ENCODE measurements around the gene TMEM131.

DNA sequence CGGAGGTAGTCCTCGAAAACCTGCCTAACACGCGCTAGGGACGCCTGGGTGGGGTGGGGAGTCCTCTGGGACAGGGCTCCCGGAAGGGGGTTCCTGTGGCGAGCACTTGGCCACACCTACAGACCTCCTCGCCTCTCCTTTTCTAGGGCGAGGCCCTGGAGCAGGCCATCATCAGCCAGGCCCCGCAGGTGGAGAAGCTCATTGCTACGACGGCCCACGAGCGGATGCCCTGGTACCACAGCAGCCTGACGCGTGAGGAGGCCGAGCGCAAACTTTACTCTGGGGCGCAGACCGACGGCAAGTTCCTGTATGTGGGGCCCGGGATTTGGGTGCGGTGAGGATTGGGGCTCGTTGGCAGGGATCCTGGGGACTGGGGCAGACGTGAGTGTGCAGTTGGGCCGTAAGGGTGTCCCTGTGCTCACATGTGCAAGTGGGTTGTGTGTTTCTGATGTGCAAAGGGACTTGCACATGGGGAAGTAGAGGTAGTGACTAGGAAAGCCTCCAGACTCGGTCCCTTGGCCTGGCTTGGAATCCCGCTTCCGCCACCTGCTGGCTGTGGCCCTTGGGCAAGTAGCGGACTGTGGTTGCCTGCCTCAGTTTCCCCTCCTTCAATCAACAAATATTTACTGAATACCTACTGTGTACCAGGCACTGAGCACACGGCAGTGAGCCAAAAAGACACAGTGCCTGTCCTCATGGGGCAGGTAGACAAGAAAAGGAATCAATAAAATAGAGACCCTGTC is 270.6 kb downstream of the TMEM131 start:
- TF ChIP-seq, protein P1, sequence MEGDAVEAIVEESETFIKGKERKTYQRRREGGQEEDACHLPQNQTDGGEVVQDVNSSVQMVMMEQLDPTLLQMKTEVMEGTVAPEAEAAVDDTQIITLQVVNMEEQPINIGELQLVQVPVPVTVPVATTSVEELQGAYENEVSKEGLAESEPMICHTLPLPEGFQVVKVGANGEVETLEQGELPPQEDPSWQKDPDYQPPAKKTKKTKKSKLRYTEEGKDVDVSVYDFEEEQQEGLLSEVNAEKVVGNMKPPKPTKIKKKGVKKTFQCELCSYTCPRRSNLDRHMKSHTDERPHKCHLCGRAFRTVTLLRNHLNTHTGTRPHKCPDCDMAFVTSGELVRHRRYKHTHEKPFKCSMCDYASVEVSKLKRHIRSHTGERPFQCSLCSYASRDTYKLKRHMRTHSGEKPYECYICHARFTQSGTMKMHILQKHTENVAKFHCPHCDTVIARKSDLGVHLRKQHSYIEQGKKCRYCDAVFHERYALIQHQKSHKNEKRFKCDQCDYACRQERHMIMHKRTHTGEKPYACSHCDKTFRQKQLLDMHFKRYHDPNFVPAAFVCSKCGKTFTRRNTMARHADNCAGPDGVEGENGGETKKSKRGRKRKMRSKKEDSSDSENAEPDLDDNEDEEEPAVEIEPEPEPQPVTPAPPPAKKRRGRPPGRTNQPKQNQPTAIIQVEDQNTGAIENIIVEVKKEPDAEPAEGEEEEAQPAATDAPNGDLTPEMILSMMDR (IDR thresholded peaks at IDR 0.05) = no peak
- TF ChIP-seq, protein P2, sequence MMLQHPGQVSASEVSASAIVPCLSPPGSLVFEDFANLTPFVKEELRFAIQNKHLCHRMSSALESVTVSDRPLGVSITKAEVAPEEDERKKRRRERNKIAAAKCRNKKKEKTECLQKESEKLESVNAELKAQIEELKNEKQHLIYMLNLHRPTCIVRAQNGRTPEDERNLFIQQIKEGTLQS (CRISPR knock-in tag; conservative IDR thresholded peaks at IDR 0.05) = no peak
- TF ChIP-seq, protein P3, sequence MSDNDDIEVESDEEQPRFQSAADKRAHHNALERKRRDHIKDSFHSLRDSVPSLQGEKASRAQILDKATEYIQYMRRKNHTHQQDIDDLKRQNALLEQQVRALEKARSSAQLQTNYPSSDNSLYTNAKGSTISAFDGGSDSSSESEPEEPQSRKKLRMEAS (CRISPR knock-in tag; IDR thresholded peaks at IDR 0.05) = no peak
- TF ChIP-seq, protein P4, sequence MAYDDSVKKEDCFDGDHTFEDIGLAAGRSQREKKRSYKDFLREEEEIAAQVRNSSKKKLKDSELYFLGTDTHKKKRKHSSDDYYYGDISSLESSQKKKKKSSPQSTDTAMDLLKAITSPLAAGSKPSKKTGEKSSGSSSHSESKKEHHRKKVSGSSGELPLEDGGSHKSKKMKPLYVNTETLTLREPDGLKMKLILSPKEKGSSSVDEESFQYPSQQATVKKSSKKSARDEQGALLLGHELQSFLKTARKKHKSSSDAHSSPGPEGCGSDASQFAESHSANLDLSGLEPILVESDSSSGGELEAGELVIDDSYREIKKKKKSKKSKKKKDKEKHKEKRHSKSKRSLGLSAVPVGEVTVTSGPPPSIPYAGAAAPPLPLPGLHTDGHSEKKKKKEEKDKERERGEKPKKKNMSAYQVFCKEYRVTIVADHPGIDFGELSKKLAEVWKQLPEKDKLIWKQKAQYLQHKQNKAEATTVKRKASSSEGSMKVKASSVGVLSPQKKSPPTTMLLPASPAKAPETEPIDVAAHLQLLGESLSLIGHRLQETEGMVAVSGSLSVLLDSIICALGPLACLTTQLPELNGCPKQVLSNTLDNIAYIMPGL (CRISPR knock-in tag; IDR thresholded peaks at IDR 0.05) = no peak
- no peak for TF ChIP-seq TP53 (CRISPR knock-in tag; IDR thresholded peaks at IDR 0.05)
- no peak for TF ChIP-seq ZNF671 (CRISPR knock-in tag; IDR thresholded peaks at IDR 0.05)
- TF ChIP-seq SP1 (CRISPR knock-in tag; conservative IDR thresholded peaks at IDR 0.05) = no peak

Measured in WTC11 (cell line).